ENCODE data around the gene KIF12.
A peak's percentile ranks its signal among the peaks of the same experiment; 100 is the strongest.

Gene KIF12

GRCh38 chr9:114102484-114102883 lies 3.4 kb upstream of the KIF12 start:
- no peak for DNase-seq

GRCh38 chr9:114100536-114100935 lies 1.4 kb upstream of the KIF12 start:
- DNase-seq, result no peak

GRCh38 chr9:114099669-114100270 lies 678 bp upstream of the KIF12 start:
- DNase-seq, result peak; percentile 91

GRCh38 chr9:114098021-114098935 lies 814 bp downstream of the KIF12 start:
- DNase-seq, result peak; percentile 89

GRCh38 chr9:114097613-114098020 lies 1.5 kb downstream of the KIF12 start:
- DNase-seq, result no peak

GRCh38 chr9:114096866-114097612 lies 2.1 kb downstream of the KIF12 start:
- no peak for DNase-seq

GRCh38 chr9:114096041-114096511 lies 3.0 kb downstream of the KIF12 start:
- peak; percentile 47 for DNase-seq

- DNase-seq, result no peak
These were observed 4.1 kb downstream of the KIF12 start for GRCh38 chr9:114094971-114095370.

GRCh38 chr9:114093761-114094505 lies 5.2 kb downstream of the KIF12 start:
- no peak for DNase-seq

- DNase-seq, result no peak
These were observed 6.0 kb downstream of the KIF12 start for GRCh38 chr9:114093031-114093471.

- no peak for DNase-seq
These were observed 6.8 kb downstream of the KIF12 start for GRCh38 chr9:114092336-114092735.

- DNase-seq, result no peak
These were observed 7.4 kb downstream of the KIF12 start for GRCh38 chr9:114091711-114092110.

GRCh38 chr9:114090798-114091197 lies 8.3 kb downstream of the KIF12 start:
- no peak for DNase-seq

GRCh38 chr9:114089206-114089840 lies 9.8 kb downstream of the KIF12 start:
- no peak for DNase-seq

- no peak for DNase-seq
These were observed 10.4 kb downstream of the KIF12 start for GRCh38 chr9:114088571-114089170.

- DNase-seq, result no peak
These were observed 11.4 kb downstream of the KIF12 start for GRCh38 chr9:114087721-114088120.

- no peak for DNase-seq
These were observed 12.5 kb downstream of the KIF12 start for GRCh38 chr9:114086607-114087006.

- DNase-seq, result no peak
These were observed 13.1 kb downstream of the KIF12 start for GRCh38 chr9:114086009-114086408.

GRCh38 chr9:114085387-114085789 lies 13.7 kb downstream of the KIF12 start:
- no peak for DNase-seq

- DNase-seq, result no peak
These were observed 14.6 kb downstream of the KIF12 start for GRCh38 chr9:114084282-114085073.

- no peak for DNase-seq
These were observed 15.4 kb downstream of the KIF12 start for GRCh38 chr9:114083666-114084065.

Data from NCI-H82 (cell line).